Measurements from ENCODE around the gene XRCC2.
A peak's percentile ranks its signal among the peaks of the same experiment; 100 is the strongest.
"Not testable (repeated sequence)": the region's sequence is repeated elsewhere in the genome, so short reads cannot be mapped to it uniquely, and the experiment has no call there.

Gene XRCC2

GRCh38 chr7:152675759-152676636 is at the start of gene XRCC2:
TSS of gene XRCC2 (minus strand) at chr7:152676141. CDS start at chr7:152676079, 62 bp downstream.
- TF ChIP-seq, protein P1, sequence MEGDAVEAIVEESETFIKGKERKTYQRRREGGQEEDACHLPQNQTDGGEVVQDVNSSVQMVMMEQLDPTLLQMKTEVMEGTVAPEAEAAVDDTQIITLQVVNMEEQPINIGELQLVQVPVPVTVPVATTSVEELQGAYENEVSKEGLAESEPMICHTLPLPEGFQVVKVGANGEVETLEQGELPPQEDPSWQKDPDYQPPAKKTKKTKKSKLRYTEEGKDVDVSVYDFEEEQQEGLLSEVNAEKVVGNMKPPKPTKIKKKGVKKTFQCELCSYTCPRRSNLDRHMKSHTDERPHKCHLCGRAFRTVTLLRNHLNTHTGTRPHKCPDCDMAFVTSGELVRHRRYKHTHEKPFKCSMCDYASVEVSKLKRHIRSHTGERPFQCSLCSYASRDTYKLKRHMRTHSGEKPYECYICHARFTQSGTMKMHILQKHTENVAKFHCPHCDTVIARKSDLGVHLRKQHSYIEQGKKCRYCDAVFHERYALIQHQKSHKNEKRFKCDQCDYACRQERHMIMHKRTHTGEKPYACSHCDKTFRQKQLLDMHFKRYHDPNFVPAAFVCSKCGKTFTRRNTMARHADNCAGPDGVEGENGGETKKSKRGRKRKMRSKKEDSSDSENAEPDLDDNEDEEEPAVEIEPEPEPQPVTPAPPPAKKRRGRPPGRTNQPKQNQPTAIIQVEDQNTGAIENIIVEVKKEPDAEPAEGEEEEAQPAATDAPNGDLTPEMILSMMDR (conservative IDR thresholded peaks at IDR 0.05) = no peak
- peak; percentile 99 for TF ChIP-seq ZFX (IDR thresholded peaks at IDR 0.05)
- peak within 1 kb of the TSS; percentile 84 for H3K27ac ChIP-seq

DNA sequence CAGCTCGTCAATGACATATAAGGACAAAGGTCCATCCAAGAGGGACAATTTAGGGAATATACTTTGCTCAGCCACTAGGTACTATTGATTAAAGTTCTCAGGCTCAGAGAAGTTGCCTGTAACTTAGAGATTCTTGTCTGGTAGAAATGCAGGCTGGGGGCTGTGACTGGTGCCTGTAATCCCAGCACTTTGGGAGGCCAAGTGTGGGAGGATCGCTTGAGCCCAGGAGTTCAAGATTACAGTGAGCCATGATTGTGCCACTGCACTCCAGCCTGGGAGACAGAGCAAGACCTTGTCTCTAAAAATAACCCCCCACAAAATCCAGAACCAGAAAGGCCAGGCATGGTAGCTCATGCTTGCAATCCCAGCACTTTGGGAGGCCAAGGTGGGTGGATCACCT is 47.4 kb upstream of the XRCC2 start:
- no peak overlapping the region for H3K27ac ChIP-seq
- no peak for TF ChIP-seq ZFX (IDR thresholded peaks at IDR 0.05)
- TF ChIP-seq, protein P1 (conservative IDR thresholded peaks at IDR 0.05) = no peak

GRCh38 chr7:152712412-152713042 is 36.6 kb upstream of the XRCC2 start:
- not testable (repeated sequence) for H3K27ac ChIP-seq

GRCh38 chr7:152711444-152711944 is 35.6 kb upstream of the XRCC2 start:
- H3K27ac ChIP-seq = no peak overlapping the region
- no peak for TF ChIP-seq ZFX (IDR thresholded peaks at IDR 0.05)
- TF ChIP-seq, protein P1 (conservative IDR thresholded peaks at IDR 0.05) = no peak

GRCh38 chr7:152710153-152710442 is 34.2 kb upstream of the XRCC2 start:
- TF ChIP-seq ZFX (IDR thresholded peaks at IDR 0.05) = no peak
- TF ChIP-seq, protein P1 (conservative IDR thresholded peaks at IDR 0.05) = no peak

DNA sequence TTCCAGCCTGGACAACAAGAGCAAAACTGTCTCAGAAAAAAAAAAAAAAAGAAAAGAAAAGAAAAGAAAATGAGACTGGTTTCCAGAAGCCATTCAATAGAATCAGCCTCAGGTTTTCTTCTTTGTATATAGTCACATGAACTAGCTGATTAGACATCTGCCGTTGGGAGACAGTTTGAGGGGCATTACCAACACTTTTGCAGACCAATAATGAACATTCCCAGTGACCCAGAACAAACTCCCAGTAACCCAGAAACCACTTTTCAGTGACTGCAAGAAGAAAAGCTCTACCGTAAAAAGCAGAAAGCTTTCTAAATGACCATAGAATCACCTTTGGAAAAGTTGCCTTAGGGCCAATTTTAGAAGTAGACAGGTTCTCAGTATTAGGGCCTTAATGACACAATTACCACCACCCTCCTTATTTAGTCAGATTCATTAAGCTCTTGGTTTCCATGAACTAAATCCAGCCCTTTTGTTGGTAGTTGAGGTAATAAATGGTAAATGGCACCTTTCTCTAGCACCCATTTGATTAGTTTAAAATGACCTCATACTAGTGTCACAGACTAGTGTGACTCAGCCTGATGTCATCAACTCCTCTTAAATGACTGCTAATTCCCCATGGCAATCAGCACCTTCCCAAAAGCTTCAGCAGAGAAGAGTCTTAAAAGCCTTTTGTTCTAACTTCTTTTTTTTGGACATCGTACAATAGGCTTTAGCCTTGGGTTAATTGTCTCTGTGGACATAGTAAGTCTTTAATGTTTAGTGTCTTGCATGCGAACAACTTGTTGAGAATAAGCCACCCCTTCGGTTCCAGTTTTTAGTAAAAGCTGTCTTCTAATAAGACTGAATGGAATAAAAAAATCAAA is 33.6 kb upstream of the XRCC2 start:
- H3K27ac ChIP-seq = no peak overlapping the region
- TF ChIP-seq, protein P1 (conservative IDR thresholded peaks at IDR 0.05) = no peak
- TF ChIP-seq ZFX (IDR thresholded peaks at IDR 0.05) = no peak

More at GRCh38 chr7:152710153-152710442, 34.2 kb upstream of the XRCC2 start:
- H3K27ac ChIP-seq = no peak overlapping the region

- TF ChIP-seq ZFX (IDR thresholded peaks at IDR 0.05) = no peak
- TF ChIP-seq, protein P1 (conservative IDR thresholded peaks at IDR 0.05) = no peak
- no peak overlapping the region for H3K27ac ChIP-seq
These were observed 28.9 kb upstream of the XRCC2 start for GRCh38 chr7:152704796-152705384.
